Daoy (cell line): Measurements from ENCODE around the gene KLF13. TPM values are rescaled to one million over a fixed set of nuclear protein-coding genes. Genes with fewer than 3 reads are reported as not detected.

Experiments
- DNase-seq: peaks from one replicate; pipeline ENCODE4 v3.0.0-alpha.2; 2015; ENCODE audit warnings: low read depth
- total RNA-seq: library from RNA; depleted of rRNA; stranded (reverse); fragments of >200 nt; shearing (Covaris generic); gene quantifications from 2 replicates; pipeline ENCODE4 v1.2.3, GENCODE V29; 2014; rRNA removed

KLF13 gene
- 21.4 and 24.9 TPM in 2 replicates for total RNA-seq

GRCh38 chr15:31326156-31326874 lies at the start of gene KLF13:
KLF13 (plus strand) TSS chr15:31326835; CDS start chr15:31327213, 378 bp downstream.
- DNase-seq, result peak; percentile 98

DNA sequence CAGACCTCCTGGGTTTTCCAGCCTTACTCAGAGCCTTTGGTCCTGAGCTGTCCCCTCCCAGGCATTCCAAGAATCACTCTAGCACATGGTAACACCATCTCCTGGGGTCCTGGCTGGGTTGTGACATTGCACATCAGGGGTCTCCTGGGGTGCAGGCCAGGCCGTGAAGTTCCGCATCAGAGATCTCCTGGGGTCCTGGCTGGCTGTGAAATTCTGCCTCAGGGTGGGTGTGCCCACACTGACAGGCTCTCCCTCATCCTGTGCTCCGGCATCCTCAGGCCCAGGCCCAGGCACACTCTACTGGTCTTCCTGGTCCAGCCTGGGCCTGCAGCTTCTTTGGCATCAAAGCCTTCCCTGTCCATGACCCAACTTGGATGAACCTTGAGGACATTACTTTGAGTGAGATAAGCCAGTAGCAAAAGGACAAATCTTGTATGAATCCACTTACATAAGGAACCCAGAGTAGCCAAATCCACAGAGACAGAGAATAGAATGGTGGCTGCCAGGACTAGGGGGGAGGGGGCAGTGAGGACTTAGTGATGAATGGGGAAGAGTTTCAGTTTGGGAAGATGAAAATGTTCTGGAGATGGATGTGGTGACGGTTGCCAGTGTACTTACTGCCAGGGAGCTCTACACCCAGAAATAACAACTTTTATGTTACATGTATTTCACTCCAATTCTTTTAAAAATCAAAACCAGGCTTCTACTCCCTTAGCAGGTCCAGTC lies 49.1 kb upstream of the KLF13 start:
- DNase-seq, result no peak

- no peak for DNase-seq
Measured at GRCh38 chr15:31278061-31278445, 48.6 kb upstream of the KLF13 start.

DNA sequence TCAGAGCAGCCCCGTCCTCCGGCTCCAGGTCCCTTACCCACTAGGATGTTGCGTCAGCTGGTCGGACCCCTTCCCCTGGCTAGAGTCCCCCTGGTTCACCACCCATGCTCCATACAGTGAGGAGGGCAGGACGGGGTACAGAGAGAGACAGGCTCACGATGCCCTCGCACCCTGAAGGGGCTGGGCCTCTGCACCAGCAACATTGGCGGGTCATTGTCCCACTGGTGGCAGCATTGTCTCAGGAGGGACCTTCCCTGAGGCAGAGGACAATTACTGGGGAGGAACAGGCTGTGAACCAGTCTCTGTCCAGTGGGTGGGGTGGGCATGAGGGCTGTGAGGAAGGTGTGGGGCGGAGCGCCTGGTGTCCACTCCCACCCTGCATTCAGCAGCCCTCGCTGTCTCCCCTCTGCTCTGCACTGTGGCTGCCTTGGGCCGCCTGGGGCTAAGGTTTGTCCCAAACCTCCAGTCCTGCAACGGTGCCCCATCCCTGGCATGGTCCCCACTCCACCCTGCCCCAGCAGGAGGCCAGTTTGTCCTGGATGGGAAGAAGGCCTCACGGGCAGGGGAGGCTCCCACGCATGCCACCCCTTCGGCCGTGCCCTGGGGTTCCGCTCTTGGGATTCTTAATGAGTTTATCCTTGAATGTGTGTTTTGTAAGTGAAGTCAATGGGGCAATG lies 48.0 kb upstream of the KLF13 start:
- no peak for DNase-seq

- DNase-seq, result no peak
Measured at GRCh38 chr15:31279221-31280045, 47.2 kb upstream of the KLF13 start.

GRCh38 chr15:31280046-31280830 lies 46.4 kb upstream of the KLF13 start:
- peak; percentile 40 for DNase-seq

DNA sequence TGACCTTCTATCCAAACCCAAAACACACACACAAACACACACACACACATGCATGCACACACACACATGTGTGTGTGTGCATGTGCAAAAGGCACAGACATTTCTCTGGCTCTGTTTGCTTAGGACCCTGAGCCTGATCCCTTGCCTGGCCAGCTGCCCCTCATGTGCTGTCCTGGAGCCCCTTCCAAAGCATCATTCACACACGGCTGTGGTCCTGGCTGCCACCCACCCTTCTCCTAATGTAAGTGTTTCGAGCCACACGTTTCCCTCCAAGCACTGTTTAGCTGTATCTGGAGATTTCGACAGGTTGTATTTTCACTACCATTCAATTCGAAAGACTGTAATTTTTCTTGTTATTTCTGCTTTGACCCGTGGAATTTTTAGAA lies 45.8 kb upstream of the KLF13 start:
- DNase-seq, result no peak

- DNase-seq, result no peak
Measured at GRCh38 chr15:31283043-31283442, 43.6 kb upstream of the KLF13 start.

GRCh38 chr15:31285772-31286261 lies 40.8 kb upstream of the KLF13 start:
- no peak for DNase-seq

DNA sequence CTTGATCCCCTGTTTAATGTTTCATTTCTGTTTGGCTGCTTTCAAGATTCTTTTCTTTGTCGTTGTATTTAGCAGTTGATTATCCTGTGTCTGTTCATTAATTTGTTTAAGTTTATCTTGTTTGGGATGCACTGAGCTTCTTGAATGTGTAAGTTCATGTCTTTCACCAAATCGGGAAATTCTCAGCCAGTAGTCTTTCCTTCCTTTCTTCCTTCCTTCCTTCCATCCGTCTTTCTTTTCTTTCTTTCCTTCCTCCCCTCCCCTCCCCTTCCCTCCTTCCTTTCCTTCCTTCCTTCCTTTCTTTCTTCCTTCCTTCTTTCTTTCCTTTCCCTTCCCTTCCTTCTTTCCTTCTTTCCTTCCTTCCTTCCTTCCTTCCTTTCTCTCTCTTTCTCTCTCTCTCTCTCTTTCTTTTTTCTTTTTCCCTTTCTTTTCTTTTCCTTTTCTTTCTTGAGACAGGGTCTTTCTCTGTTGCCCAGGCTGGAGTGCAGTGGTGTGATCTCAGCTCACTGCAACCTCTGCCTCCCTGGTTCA lies 35.5 kb upstream of the KLF13 start:
- no peak for DNase-seq

- no peak for DNase-seq
Measured at GRCh38 chr15:31292391-31293015, 34.1 kb upstream of the KLF13 start.

- DNase-seq, result no peak
Measured at GRCh38 chr15:31293655-31294054, 33.0 kb upstream of the KLF13 start.

GRCh38 chr15:31294067-31294466 lies 32.6 kb upstream of the KLF13 start:
- DNase-seq, result no peak

DNA sequence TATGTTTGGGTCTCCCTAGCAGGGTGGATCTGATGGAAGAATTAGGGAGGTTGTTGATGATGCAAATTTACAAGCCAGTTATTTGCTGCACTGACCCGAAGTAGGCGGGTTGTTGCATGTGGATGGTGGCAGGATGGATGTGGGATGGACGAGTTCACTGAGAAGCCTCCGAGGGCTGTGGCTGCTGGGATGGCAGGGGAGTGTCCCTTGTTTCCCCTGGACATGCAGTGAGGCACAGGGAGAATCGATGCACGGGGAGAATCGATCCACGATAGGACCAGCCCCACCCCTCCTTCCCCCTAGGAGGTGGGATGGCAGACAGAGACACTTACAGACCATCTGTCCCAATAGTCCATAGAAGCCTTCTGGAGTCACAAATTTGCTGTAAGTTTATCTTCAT lies 31.0 kb upstream of the KLF13 start:
- no peak for DNase-seq

DNA sequence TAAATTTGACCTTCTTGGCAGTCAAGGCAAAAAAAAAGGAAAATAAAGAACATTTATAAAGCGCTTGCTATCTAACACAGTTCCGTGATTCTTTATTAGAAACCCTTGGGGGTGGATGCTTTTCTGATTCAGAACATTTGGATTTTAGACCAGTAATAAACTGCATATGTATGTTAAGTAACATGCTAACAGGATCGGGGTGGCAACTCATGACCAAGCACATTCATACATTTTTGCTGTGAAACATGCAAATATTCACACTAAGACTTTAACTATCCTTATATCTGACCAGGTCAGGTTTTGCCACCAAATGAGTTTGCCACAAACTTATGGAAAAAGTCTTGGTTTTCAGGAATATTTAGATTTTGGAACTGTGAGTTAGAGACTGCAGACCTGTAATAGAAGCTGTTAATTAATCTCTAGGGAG lies 30.4 kb upstream of the KLF13 start:
- no peak for DNase-seq

DNA sequence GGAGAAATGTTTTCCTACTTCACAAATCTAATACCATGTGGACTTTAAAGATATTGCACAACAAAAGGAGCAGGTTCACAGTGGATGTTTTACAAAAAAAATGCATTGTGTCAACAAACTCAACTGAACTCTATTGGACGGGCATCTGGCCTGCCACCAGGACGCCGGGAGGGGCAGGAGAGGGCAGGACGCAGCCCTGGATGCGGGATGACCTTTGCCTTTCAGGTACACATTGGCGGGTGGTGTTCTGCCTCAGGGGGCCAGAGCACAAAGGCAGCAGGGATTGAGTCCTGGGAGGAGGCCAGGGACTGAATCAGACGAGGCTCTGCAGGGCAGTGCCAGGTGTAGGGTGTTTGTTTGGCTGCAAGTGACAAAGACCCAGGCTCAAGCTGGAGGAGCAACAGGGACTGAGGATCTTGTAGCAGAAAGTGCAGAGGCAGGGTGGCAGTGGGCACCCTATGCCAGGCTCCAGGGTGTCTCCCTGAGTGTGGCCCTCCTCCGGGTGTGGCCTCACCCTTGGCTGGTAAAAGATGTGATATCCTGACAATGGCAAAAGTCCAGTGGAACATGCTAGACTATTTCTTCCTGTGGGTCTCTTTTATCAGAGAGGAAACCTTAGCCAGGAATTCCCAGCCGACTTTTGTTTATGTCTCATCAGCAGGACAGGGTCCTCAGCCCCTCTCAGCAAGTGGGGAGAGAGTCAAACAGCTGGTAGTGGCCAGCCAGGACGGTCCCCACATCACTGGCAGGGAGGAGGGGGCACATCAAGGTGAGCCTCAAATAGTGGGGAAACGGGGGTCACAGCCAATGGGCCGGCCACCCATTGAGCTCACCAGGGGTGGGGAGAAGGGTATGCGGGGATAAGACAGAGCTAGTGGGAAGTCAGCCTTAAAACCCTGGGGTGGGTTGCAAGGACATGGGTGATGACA lies 29.7 kb upstream of the KLF13 start:
- no peak for DNase-seq

GRCh38 chr15:31297575-31298456 lies 28.8 kb upstream of the KLF13 start:
- no peak for DNase-seq

DNA sequence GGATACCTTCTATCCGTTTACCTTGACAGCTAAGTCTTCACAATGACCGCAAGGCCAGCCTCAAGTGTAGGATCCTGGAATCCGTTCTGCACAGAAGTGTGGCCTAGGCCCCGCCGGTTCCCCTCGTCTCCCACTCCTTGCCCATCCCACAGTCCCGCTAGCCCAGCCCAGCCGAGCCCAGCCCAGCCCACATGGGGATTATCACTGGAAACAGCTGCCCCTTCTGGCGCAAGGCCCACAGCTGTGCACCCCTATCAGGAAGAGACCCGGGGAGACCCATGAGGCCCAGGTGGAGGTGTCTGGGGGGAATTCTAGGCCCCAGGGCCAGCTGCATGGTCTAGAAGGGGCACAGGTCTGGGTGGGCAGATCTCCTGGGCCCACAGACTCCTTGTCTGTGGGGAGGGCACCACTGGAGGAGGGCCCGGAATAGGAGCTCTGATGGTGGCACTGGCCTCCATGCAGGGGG lies 27.9 kb upstream of the KLF13 start:
- no peak for DNase-seq
